Astrocyte (in vitro differentiated cells and primary cell): ENCODE measurements around the gene FAM168B. TPM values are rescaled to one million over a fixed set of nuclear protein-coding genes. Genes with fewer than 3 reads are reported as not detected.

Experiments used
- DNase-seq: peaks from one replicate; pipeline ENCODE4 v3.0.0-alpha.2; 2010; ENCODE audit warnings: low read depth
- FAIRE-seq: peaks from 2 replicates; lab custom pipeline; 2011; peaks lifted over from hg19 to GRCh38; lab: Jason Lieb, UNC
- H2AFZ ChIP-seq: 2 replicates; pipeline ENCODE4 v1.6.0; 2012; ENCODE audit warnings: low read depth, low read length, inconsistent platforms
- H3K27ac ChIP-seq: 2 replicates; pipeline ENCODE4 v1.5.1; 2011; ENCODE audit warnings: low read depth, low read length, inconsistent platforms
- H3K27me3 ChIP-seq: 2 replicates; pipeline ENCODE4 v1.6.0; 2011; ENCODE audit warnings: low read length, inconsistent platforms; ENCODE audit not compliant: insufficient read depth
- H3K36me3 ChIP-seq: 2 replicates; pipeline ENCODE4 v1.5.1; 2011; ENCODE audit warnings: low read length, inconsistent platforms; ENCODE audit not compliant: insufficient read depth
- H3K4me1 ChIP-seq: 2 replicates; pipeline ENCODE4 v1.5.1; 2011; ENCODE audit warnings: low read length, inconsistent platforms; ENCODE audit not compliant: insufficient read depth
- H3K4me2 ChIP-seq: 2 replicates; pipeline ENCODE4 v1.6.0; 2012; ENCODE audit warnings: low read length, inconsistent platforms
- H3K4me3 ChIP-seq: 2 replicates; pipeline ENCODE4 v1.5.1; 2011; ENCODE audit warnings: low read depth, mild to moderate bottlenecking, low read length, inconsistent platforms; ENCODE audit not compliant: insufficient read depth
- H3K79me2 ChIP-seq: 2 replicates; pipeline ENCODE4 v1.6.0; 2012; ENCODE audit warnings: mild to moderate bottlenecking, low read length, inconsistent platforms; ENCODE audit not compliant: insufficient read depth
- H3K9ac ChIP-seq: 2 replicates; pipeline ENCODE4 v1.6.0; 2012; ENCODE audit warnings: mild to moderate bottlenecking, low read length, inconsistent platforms
- H3K9me3 ChIP-seq: 2 replicates; pipeline ENCODE4 v1.5.1; 2012; ENCODE audit warnings: low read depth, mild to moderate bottlenecking, low read length, inconsistent platforms; ENCODE audit not compliant: insufficient read depth
- H4K20me1 ChIP-seq: 2 replicates; pipeline ENCODE4 v1.6.0; 2012; ENCODE audit warnings: low read length, inconsistent platforms; ENCODE audit not compliant: insufficient read depth
- H3K27ac Mint-ChIP-seq: one replicate; pipeline ENCODE4 v1.8.0; 2021; ENCODE audit warnings: mild to moderate bottlenecking, mixed read lengths; ENCODE audit not compliant: unreplicated experiment
- H3K27me3 Mint-ChIP-seq: one replicate; pipeline ENCODE4 v1.8.0; 2021; ENCODE audit warnings: low read depth, mixed read lengths; ENCODE audit not compliant: unreplicated experiment
- H3K36me3 Mint-ChIP-seq: one replicate; pipeline ENCODE4 v1.8.0; 2021; ENCODE audit warnings: low read depth, mixed read lengths; ENCODE audit not compliant: unreplicated experiment
- H3K4me1 Mint-ChIP-seq: one replicate; pipeline ENCODE4 v1.8.0; 2021; ENCODE audit warnings: low read depth, mixed read lengths; ENCODE audit not compliant: unreplicated experiment
- H3K4me3 Mint-ChIP-seq: one replicate; pipeline ENCODE4 v1.8.0; 2021; ENCODE audit warnings: mild to moderate bottlenecking, moderate library complexity, mixed read lengths; ENCODE audit not compliant: unreplicated experiment
- H3K9me3 Mint-ChIP-seq: one replicate; pipeline ENCODE4 v1.8.0; 2021; ENCODE audit warnings: mild to moderate bottlenecking, mixed read lengths; ENCODE audit not compliant: unreplicated experiment
- CTCF ChIP-seq: IDR thresholded peaks from 2 replicates; pipeline ENCODE4 v1.5.1; 2011; ENCODE audit warnings: low read depth, mild to moderate bottlenecking, inconsistent platforms, low read length, moderate library complexity; ENCODE audit not compliant: insufficient read depth
- EZH2 ChIP-seq: IDR thresholded peaks from 2 replicates; pipeline ENCODE4 v1.6.1; 2012; ENCODE audit warnings: mild to moderate bottlenecking, low read length, inconsistent platforms; ENCODE audit not compliant: insufficient read depth
- total RNA-seq: library from RNA; stranded (reverse); gene quantifications from 2 replicates; pipeline ENCODE4 v1.2.1, GENCODE V29; 2021

The FAM168B gene
- total RNA-seq, 1 donor from 2014 or later, result 117 TPM

GRCh38 chr2:131038258-131039100 lies 54.8 kb downstream of the FAM168B start:
- Mint-ChIP-seq H3K36me3 (peaks cover 2% of the 10 kb centered on the region), H3K4me3 (no peak overlapping the region), H3K27me3 (peaks cover 30% of the 10 kb centered on the region), H3K9me3 (no peaks in the 10 kb centered on the region), H3K27ac (no peak overlapping the region), H3K4me1 (peaks cover 5% of the 10 kb centered on the region)
- Histone ChIP-seq H3K27ac (no peak overlapping the region), H3K27me3 (peaks cover 13% of the 10 kb centered on the region), H3K4me1 (no peaks in the 10 kb centered on the region), H3K79me2 (no peaks in the 10 kb centered on the region), H3K4me3 (no peak overlapping the region), H4K20me1 (peaks cover 24% of the 10 kb centered on the region), H2AFZ (no peak overlapping the region), H3K9me3 (no peaks in the 10 kb centered on the region), H3K36me3 (no peaks in the 10 kb centered on the region), H3K9ac (no peak overlapping the region), H3K4me2 (no peak overlapping the region)
- no peak for TF ChIP-seq EZH2
- TF ChIP-seq CTCF, result no peak
- FAIRE-seq (no peak), DNase-seq (no peak)

- Histone ChIP-seq H3K79me2 (no peaks in the 10 kb centered on the region), H3K4me3 (no peak overlapping the region), H3K27me3 (peaks cover 13% of the 10 kb centered on the region), H3K9me3 (no peaks in the 10 kb centered on the region), H3K27ac (no peak overlapping the region), H2AFZ (no peak overlapping the region), H3K4me1 (no peaks in the 10 kb centered on the region), H3K4me2 (no peak overlapping the region), H3K9ac (no peak overlapping the region), H4K20me1 (peaks cover 24% of the 10 kb centered on the region), H3K36me3 (no peaks in the 10 kb centered on the region)
- no peak overlapping the region for H3K27ac Mint-ChIP-seq
- FAIRE-seq (no peak), DNase-seq (no peak)
- H3K27me3 Mint-ChIP-seq, result peaks cover 37% of the 10 kb centered on the region
- H3K4me3 Mint-ChIP-seq, result no peak overlapping the region
- peaks cover 2% of the 10 kb centered on the region for H3K36me3 Mint-ChIP-seq
- no peaks in the 10 kb centered on the region for H3K9me3 Mint-ChIP-seq
- TF ChIP-seq CTCF (no peak), EZH2 (no peak)
- peaks cover 5% of the 10 kb centered on the region for H3K4me1 Mint-ChIP-seq
Observed at GRCh38 chr2:131037398-131038257, 55.6 kb downstream of the FAM168B start.
